Lower leg skin (tissue), 3 donors: ENCODE measurements around the gene SIPA1.

Source experiments
- POLR2A ChIP-seq, 2 donors: fragments of 450-650 bp; IDR thresholded peaks; one replicate each; pipeline ENCODE4 v1.6.1; 2016 to 2017; ENCODE audit warnings: antibody characterized with exemption in 2 of 2, mild to moderate bottlenecking in 1 of 2, moderate library complexity in 1 of 2
- TF ChIP-seq, protein P1 (sequence below), 3 donors: fragments of 450-650 bp; IDR thresholded peaks; one replicate each; pipeline ENCODE4 v1.5.1; 2016; ENCODE audit warnings: antibody characterized with exemption in 3 of 3, mild to moderate bottlenecking in 3 of 3, moderate library complexity in 2 of 3

- TF ChIP-seq POLR2A (IDR thresholded peaks at IDR 0.05), result no peak
- TF ChIP-seq, protein P1, sequence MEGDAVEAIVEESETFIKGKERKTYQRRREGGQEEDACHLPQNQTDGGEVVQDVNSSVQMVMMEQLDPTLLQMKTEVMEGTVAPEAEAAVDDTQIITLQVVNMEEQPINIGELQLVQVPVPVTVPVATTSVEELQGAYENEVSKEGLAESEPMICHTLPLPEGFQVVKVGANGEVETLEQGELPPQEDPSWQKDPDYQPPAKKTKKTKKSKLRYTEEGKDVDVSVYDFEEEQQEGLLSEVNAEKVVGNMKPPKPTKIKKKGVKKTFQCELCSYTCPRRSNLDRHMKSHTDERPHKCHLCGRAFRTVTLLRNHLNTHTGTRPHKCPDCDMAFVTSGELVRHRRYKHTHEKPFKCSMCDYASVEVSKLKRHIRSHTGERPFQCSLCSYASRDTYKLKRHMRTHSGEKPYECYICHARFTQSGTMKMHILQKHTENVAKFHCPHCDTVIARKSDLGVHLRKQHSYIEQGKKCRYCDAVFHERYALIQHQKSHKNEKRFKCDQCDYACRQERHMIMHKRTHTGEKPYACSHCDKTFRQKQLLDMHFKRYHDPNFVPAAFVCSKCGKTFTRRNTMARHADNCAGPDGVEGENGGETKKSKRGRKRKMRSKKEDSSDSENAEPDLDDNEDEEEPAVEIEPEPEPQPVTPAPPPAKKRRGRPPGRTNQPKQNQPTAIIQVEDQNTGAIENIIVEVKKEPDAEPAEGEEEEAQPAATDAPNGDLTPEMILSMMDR (IDR thresholded peaks at IDR 0.05), result no peak
These were observed 2.0 kb downstream of the SIPA1 start for GRCh38 chr11:65639623-65640482.
